ENCODE results near the gene MMP11.

MMP11 gene

DNA sequence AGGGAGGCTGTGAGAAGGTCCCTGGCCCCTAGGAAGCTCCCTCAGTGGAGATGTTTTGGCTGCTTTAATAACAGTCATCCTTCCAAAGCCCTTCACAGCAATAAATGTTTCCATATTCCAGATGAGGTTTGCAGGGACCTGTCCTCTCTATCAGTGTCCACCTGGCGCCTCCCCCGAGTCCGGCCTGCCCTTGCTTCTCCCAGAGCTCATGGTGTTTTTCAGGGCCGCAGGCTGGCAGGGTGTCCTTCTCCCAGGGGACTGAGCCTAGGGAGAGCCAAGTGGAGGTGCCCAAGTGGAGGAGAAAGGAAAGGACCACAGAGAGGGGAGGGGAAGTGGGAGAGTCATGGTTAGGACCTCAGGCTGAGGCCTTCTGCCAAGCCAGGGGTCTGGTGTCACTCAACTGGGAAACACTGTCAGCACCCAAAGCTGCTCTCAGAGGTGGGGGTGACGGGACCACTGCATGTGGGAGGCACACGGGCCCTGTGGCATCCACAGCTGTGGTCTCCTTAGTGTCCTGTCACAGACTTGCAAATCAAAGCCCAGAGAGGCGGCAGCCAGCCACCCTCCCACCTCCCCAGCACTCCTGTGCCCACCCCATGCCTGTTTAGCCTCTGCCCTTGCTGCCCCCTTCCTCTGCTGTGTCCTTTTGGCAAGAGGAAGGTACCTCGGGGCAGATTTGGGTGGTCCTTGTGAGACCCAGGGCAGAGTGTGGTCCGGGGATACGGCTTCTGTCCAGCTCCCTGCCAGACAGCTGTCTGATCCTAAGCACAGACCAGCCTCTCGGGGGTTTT is 59.8 kb downstream of the MMP11 start:
- no peak for DNase-seq

DNA sequence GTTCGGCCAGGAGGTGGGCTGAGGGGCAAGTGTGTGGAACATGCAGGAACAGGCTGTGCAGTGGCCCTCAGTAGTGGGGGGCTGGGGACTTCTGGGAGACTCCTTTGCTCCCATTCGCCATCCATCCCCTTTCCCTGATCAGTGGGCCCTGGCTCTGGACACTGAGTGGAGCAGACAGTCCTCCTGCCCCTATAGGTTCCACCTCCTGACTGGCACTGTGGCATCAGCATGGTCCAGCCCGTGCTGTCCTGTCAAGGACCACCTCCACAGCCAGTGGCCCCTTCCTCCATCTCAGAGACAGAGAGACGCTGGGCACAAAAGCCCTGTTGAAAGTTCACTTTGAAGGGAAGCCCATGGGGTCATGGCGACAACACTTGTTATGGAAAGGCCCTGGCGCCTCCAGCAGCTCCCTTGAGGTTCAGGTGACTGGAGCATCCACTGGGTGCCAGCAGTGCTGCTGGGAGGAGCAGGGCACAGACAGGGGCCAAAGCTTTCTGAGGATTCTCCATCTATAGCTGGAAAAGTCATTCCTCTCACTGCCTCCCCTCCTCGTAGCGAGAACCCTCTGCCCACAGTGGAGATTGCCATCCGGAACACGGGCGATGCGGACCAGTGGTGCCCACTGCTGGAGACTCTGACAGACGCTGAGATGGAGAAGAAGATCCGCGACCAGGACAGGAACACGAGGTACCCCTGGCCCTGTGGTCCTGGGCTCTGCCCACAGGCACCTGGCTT is 60.5 kb downstream of the MMP11 start:
- DNase-seq: no peak
